GM12878 (cell line): ENCODE results near the gene TP63. TPM values are rescaled to one million over a fixed set of nuclear protein-coding genes. Genes with fewer than 3 reads are reported as not detected.

ENCODE experiments used
- ATAC-seq: fragments of 200-7000 bp; cut with Tn5 transposase; 3 replicates; pipeline ENCODE4 v1.9.1; 2020; ENCODE audit warnings: mild to moderate bottlenecking, moderate library complexity
- BruUV-seq: library from RNA; stranded (reverse); fragments of 400-500 nt; replicated peaks from 2 replicates; lab custom pipeline; 2021; lab: Mats Ljungman, UMichigan
- CTCF ChIA-PET: fragments of 300-600 bp; sonication (Branson Sonifier 250); formaldehyde crosslinking; extraction: SDS; loops from one replicate; lab custom pipeline; 2021; ENCODE audit warnings: inconsistent platforms; lab: Yijun Ruan, JAX
- POLR2A ChIA-PET: fragments of 350-600 bp; formaldehyde crosslinking; extraction: SDS; loops from one replicate; lab custom pipeline; 2021; ENCODE audit warnings: inconsistent platforms; lab: Charles Lee
- RAD21 ChIA-PET: fragments of 300-600 bp; sonication (Branson Sonifier 250); formaldehyde crosslinking; loops from one replicate; lab custom pipeline; 2023; ENCODE audit warnings: antibody characterized with exemption; ENCODE audit not compliant: unreplicated experiment; lab: Charles Lee
- SMC1A ChIA-PET: fragments of 300-600 bp; sonication (Branson Sonifier 250); formaldehyde crosslinking; loops from one replicate; lab custom pipeline; 2023; ENCODE audit not compliant: unreplicated experiment, uncharacterized antibody; lab: Charles Lee
- DNase-seq: peaks from one replicate; pipeline ENCODE4 v3.0.0-alpha.2; 2011; ENCODE audit warnings: low read depth, low spot score
- FAIRE-seq: peaks from 3 replicates; lab custom pipeline; 2011; peaks lifted over from hg19 to GRCh38; lab: Jason Lieb, UNC
- H2AFZ ChIP-seq: 2 replicates; pipeline ENCODE4 v1.6.0; 2011; ENCODE audit warnings: low read depth, low read length, control low read depth; ENCODE audit not compliant: control insufficient read depth
- H3K27ac ChIP-seq: 2 replicates; pipeline ENCODE4 v1.5.1; 2011; ENCODE audit warnings: control low read depth; ENCODE audit not compliant: control insufficient read depth, insufficient read depth
- H3K27me3 ChIP-seq, 2 experiments: replicated peaks in 1 of 2; 2 replicates each; pipeline versions ENCODE4 v1.6.0 to v1.6.1; 2011; ENCODE audit warnings: low read length in 1 of 2; ENCODE audit not compliant: control insufficient read depth in 2 of 2, insufficient read depth in 2 of 2
- H3K36me3 ChIP-seq, 2 experiments: 2 replicates each; pipeline ENCODE4 v1.5.1; 2011; ENCODE audit warnings: low read length in 1 of 2; ENCODE audit not compliant: control insufficient read depth in 2 of 2, insufficient read depth in 2 of 2
- H3K4me1 ChIP-seq: 2 replicates; pipeline ENCODE4 v1.6.1; 2011; ENCODE audit warnings: mild to moderate bottlenecking, low read length, moderate library complexity, mixed read lengths; ENCODE audit not compliant: control insufficient read depth, insufficient read depth
- H3K4me2 ChIP-seq: 2 replicates; pipeline ENCODE4 v1.6.0; 2011; ENCODE audit warnings: control low read depth; ENCODE audit not compliant: control insufficient read depth, insufficient read depth
- H3K4me3 ChIP-seq: fragments of 200-600 bp; sonication (generic); 2 replicates; pipeline ENCODE4 v1.5.1; 2016
- H3K79me2 ChIP-seq: 2 replicates; pipeline ENCODE4 v1.6.0; 2011; ENCODE audit warnings: low read length; ENCODE audit not compliant: control insufficient read depth, insufficient read depth
- H3K9ac ChIP-seq: 2 replicates; pipeline ENCODE4 v1.8.0; 2011; ENCODE audit warnings: low read length, control low read depth, mixed read lengths; ENCODE audit not compliant: control insufficient read depth, insufficient read depth
- H3K9me3 ChIP-seq: replicated peaks from 3 replicates; pipeline ENCODE4 v1.5.1; 2011; ENCODE audit warnings: mild to moderate bottlenecking, low read length; ENCODE audit not compliant: control insufficient read depth, insufficient read depth
- H4K20me1 ChIP-seq: 2 replicates; pipeline ENCODE4 v1.6.0; 2011; ENCODE audit not compliant: control insufficient read depth, insufficient read depth
- BCL11A ChIP-seq: IDR thresholded peaks from 2 replicates; pipeline ENCODE4 v1.6.1; 2011; ENCODE audit warnings: low read depth, low read length
- MTA3 ChIP-seq: IDR thresholded peaks from 2 replicates; pipeline ENCODE4 v1.6.1; 2012; ENCODE audit warnings: low read length, inconsistent platforms, borderline replicate concordance
- RELA ChIP-seq: fragments of 450-650 bp; IDR thresholded peaks from 2 replicates; pipeline ENCODE4 v1.8.0; 2014; ENCODE audit warnings: borderline replicate concordance; ENCODE audit not compliant: partially characterized antibody
- TBL1XR1 ChIP-seq: IDR thresholded peaks from 2 replicates; pipeline ENCODE4 v1.6.1; 2012; ENCODE audit warnings: low read depth, low read length, improper control_type of control experiment
- TCF12 ChIP-seq: IDR thresholded peaks from 2 replicates; pipeline ENCODE4 v1.6.1; 2011; ENCODE audit warnings: low read depth, mild to moderate bottlenecking, low read length
- WGBS: methylation state at CpG from one replicate; pipeline ENCODE4 v1.1.6; 2016; ENCODE audit warnings: low lambda C conversion rate; ENCODE audit not compliant: insufficient replicate concordance, insufficient coverage; ENCODE audit errors: missing lambda C conversion rate; 5-methylcytosine and 5-hydroxymethylcytosine counted together
- in situ Hi-C: fragments of 300-500 bp; cut with MboI; formaldehyde crosslinking; loops from 9 replicates; pipeline ENCODE4 v1.14.3; 2018; ENCODE audit warnings: mixed read lengths
- intact Hi-C: fragments of 100-400 bp; cut with micrococcal nuclease; formaldehyde crosslinking; loops from one replicate; pipeline ENCODE4 v1.14.2; 2022; ENCODE audit not compliant: unreplicated experiment
- polyA plus RNA-seq, 11 experiments: library from polyadenylated mRNA; depleted of rRNA in 4 of 11; unstranded in 6 of 11; stranded (reverse) in 5 of 11; fragments of >200 nt; fragmentation: Nextera tagmentation in 4 of 11; fragmentation: Illumina TruSeq in 1 of 11; extraction: Ambion mirVana in 4 of 11; extraction: Trizol in 1 of 11; gene quantifications; 1 replicate in 1 of 11; 2 replicates in 10 of 11; pipeline versions ENCODE4 v1.2.1 to v1.2.3, GENCODE V29; 2011 to 2016; ENCODE audit warnings: inconsistent platforms in 2 of 11, missing spikeins in 2 of 11, low read depth in 1 of 11
- total RNA-seq, 4 experiments: library from RNA; depleted of rRNA in 3 of 4; stranded (reverse); fragments of >200 nt in 3 of 4; fragmentation: Illumina TruSeq in 1 of 4; extraction: Trizol in 1 of 4; gene quantifications; 2 replicates each; pipeline versions ENCODE4 v1.2.1 to v1.2.3, GENCODE V29; 2013 to 2021
- TF ChIP-seq, protein P1 (sequence below): IDR thresholded peaks from 2 replicates; pipeline ENCODE4 v1.6.1; 2011; ENCODE audit warnings: borderline replicate concordance, low read depth, mild to moderate bottlenecking, moderate library complexity, mixed read lengths, low read length; ENCODE audit not compliant: insufficient read depth; ENCODE audit errors: extremely low read length

Gene TP63
- total and polyA plus RNA-seq, 10 of the 15 experiments (the other 5 are each of a cell fraction or from before 2014, with no cell fraction given), result 1.4 to 10.8 (median 6.2) TPM

DNA sequence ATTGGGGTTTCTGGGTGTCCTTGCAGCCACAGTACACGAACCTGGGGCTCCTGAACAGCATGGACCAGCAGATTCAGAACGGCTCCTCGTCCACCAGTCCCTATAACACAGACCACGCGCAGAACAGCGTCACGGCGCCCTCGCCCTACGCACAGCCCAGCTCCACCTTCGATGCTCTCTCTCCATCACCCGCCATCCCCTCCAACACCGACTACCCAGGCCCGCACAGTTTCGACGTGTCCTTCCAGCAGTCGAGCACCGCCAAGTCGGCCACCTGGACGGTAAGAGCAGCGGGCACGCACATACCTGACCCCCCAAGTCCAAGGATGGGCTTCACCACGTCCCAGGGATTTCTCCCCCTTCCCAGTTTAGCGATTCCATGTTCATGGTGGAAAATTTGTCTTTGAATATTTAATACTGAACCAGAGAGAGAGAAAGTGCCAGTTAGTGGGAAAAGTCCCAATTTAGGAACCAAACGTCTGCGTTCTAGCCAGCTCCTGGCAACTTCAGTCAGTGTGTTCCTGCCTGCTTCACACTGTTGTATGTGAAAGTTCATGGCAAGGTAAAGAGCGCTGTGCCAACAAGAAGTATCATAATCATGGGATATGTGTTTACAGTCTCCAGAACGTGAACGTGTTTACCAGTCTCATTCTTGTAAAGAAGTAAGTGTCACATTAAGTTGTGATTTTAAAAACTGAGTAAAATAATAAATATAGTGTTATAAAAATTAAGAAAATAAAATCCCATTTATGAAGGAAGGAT is 177.2 kb downstream of the TP63 start:
- SMC1A ChIA-PET, result interaction anchor here (1.2 to 2.4 kb wide), 2 partner anchors 11 to 12 kb away, joined by 3 to 9 read pairs; no protein-coding TSS in a partner anchor
- 95% methylated on average over 29 of the region's 29 CpGs for WGBS
- FAIRE-seq, result no peak
- Histone ChIP-seq H3K79me2 (no peaks in the 10 kb centered on the region), H4K20me1 (no peaks in the 10 kb centered on the region), H3K27ac (no peak overlapping the region), H3K4me2 (no peak overlapping the region), H3K4me3 (no peak overlapping the region), H3K27me3 (no peaks in the 10 kb centered on the region), H2AFZ (no peak overlapping the region), H3K36me3 (0 out of 4 replicates have a peak, but pooled peaks cover 0 to 3% of the 10 kb centered on the region in 2 experiments), H3K9ac (no peak overlapping the region), H3K4me1 (no peaks in the 10 kb centered on the region), H3K9me3 (no peaks in the 10 kb centered on the region)
- intact Hi-C loops, result no loop called here
- CTCF ChIA-PET, result interaction anchor here (0.6 kb wide), 1 partner anchor 82 kb away, joined by 3 read pairs; no protein-coding TSS in a partner anchor
- RAD21 ChIA-PET, result no interaction called here
- in situ Hi-C loops, result no loop called here
- DNase-seq, result no peak
- no peak for ATAC-seq
- POLR2A ChIA-PET, result interaction anchor here (0.5 kb wide), 1 partner anchor 8 kb away, joined by 3 read pairs; no protein-coding TSS in a partner anchor
- TF ChIP-seq MTA3, result no peak
- TF ChIP-seq, protein P1, sequence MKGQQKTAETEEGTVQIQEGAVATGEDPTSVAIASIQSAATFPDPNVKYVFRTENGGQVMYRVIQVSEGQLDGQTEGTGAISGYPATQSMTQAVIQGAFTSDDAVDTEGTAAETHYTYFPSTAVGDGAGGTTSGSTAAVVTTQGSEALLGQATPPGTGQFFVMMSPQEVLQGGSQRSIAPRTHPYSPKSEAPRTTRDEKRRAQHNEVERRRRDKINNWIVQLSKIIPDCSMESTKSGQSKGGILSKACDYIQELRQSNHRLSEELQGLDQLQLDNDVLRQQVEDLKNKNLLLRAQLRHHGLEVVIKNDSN, result no peak
- TF ChIP-seq RELA, result no peak
- no peak for TF ChIP-seq TBL1XR1
- no peak for TF ChIP-seq BCL11A
- no peak for TF ChIP-seq TCF12
- BruUV-seq, result no TSS peak
